SK-N-SH (cell line): ENCODE data around the gene TNFAIP2. TPM values are rescaled to one million over a fixed set of nuclear protein-coding genes. Genes with fewer than 3 reads are reported as not detected.
A peak's percentile ranks its signal among the peaks of the same experiment; 100 is the strongest.

ENCODE experiments used
- CTCF ChIA-PET: fragments of 300-600, 350-600 bp; formaldehyde crosslinking; extraction: SDS; loops from one replicate; lab custom pipeline; 2021; lab: Yijun Ruan, JAX
- POLR2A ChIA-PET: fragments of 350-600 bp; sonication (Branson Sonifier 250); formaldehyde crosslinking; extraction: SDS; loops from one replicate; lab custom pipeline; 2020; ENCODE audit warnings: antibody characterized with exemption, inconsistent platforms; lab: Yijun Ruan, JAX
- DNase-seq: peaks from one replicate; pipeline ENCODE4 v3.0.0; 2012
- H2AFZ ChIP-seq: fragments of 200-600 bp; sonication (generic); 2 replicates; pipeline ENCODE4 v1.8.1; 2016; ENCODE audit warnings: antibody characterized with exemption, mild to moderate bottlenecking, low read depth
- H3F3A ChIP-seq: fragments of 200-600 bp; sonication (generic); replicated peaks from 2 replicates; pipeline ENCODE3; 2016; ENCODE audit warnings: antibody characterized with exemption, mild to moderate bottlenecking; ENCODE audit not compliant: insufficient read depth
- H3K27ac ChIP-seq, 2 experiments: fragments of 200-500 bp in 1 of 2; fragments of 200-600 bp in 1 of 2; sonication (Bioruptor generic) in 1 of 2; sonication (generic), shearing (Covaris generic) in 1 of 2; 2 replicates each; pipeline versions ENCODE4 v1.5.1 to v1.6.1; 2014 to 2016; ENCODE audit warnings: low read depth in 2 of 2, inconsistent platforms in 1 of 2, low read length in 1 of 2, mild to moderate bottlenecking in 1 of 2, mixed read lengths in 1 of 2
- H3K27me3 ChIP-seq: fragments of 200-600 bp; sonication (generic), shearing (Covaris generic); 2 replicates; pipeline ENCODE4 v1.6.1; 2016; ENCODE audit warnings: mixed run types; ENCODE audit not compliant: insufficient read depth
- H3K36me3 ChIP-seq, 2 experiments: fragments of 200-500 bp in 1 of 2; fragments of 200-600 bp in 1 of 2; sonication (Bioruptor generic) in 1 of 2; sonication (generic) in 1 of 2; replicated peaks in 1 of 2; 2 replicates each; pipeline versions ENCODE3 to v1.5.1; 2014 to 2016; ENCODE audit warnings: low read length in 1 of 2, mild to moderate bottlenecking in 1 of 2; ENCODE audit not compliant: insufficient read depth in 2 of 2, control insufficient read depth in 1 of 2
- H3K4me1 ChIP-seq, 2 experiments: fragments of 200-500 bp in 1 of 2; fragments of 200-600 bp in 1 of 2; sonication (Bioruptor generic) in 1 of 2; sonication (generic), shearing (Covaris generic) in 1 of 2; 2 replicates each; pipeline versions ENCODE4 v1.5.1 to v1.6.1; 2014 to 2016; ENCODE audit warnings: low read depth in 1 of 2, low read length in 1 of 2, mixed run types in 1 of 2; ENCODE audit not compliant: insufficient read depth in 2 of 2, control insufficient read depth in 1 of 2
- H3K4me2 ChIP-seq: fragments of 200-600 bp; sonication (generic), shearing (Covaris generic); 2 replicates; pipeline ENCODE4 v1.6.1; 2017; ENCODE audit warnings: mixed run types
- H3K4me3 ChIP-seq, 2 experiments: fragments of 200-500 bp in 1 of 2; fragments of 200-600 bp in 1 of 2; sonication (Bioruptor generic) in 1 of 2; sonication (generic), shearing (Covaris generic) in 1 of 2; 2 replicates each; pipeline versions ENCODE4 v1.5.1 to v1.8.1; 2014 to 2016; ENCODE audit warnings: low read depth in 2 of 2, inconsistent platforms in 1 of 2, low read length in 1 of 2, mild to moderate bottlenecking in 1 of 2, mixed read lengths in 1 of 2, moderate library complexity in 1 of 2
- H3K79me2 ChIP-seq: fragments of 200-600 bp; sonication (generic); 2 replicates; pipeline ENCODE4 v1.8.1; 2017; ENCODE audit warnings: mild to moderate bottlenecking; ENCODE audit not compliant: insufficient read depth
- H3K9ac ChIP-seq: fragments of 200-600 bp; sonication (generic); 2 replicates; pipeline ENCODE4 v1.6.1; 2017; ENCODE audit warnings: mixed run types
- H3K9me2 ChIP-seq: fragments of 200-600 bp; sonication (generic); 2 replicates; pipeline ENCODE4 v1.6.1; 2017; ENCODE audit warnings: mixed run types
- H3K9me3 ChIP-seq: fragments of 200-600 bp; sonication (generic); 2 replicates; pipeline ENCODE4 v1.6.1; 2017; ENCODE audit warnings: mixed run types, mild to moderate bottlenecking, moderate library complexity
- H4K20me1 ChIP-seq: fragments of 200-600 bp; sonication (generic); 2 replicates; pipeline ENCODE4 v1.6.1; 2017; ENCODE audit warnings: mild to moderate bottlenecking, mixed run types; ENCODE audit not compliant: insufficient read depth
- CTCF ChIP-seq: fragments of 200-600 bp; sonication (generic); IDR thresholded peaks from 2 replicates; pipeline ENCODE4 v1.6.1; 2017; ENCODE audit warnings: antibody characterized with exemption, mild to moderate bottlenecking, moderate library complexity
- FOXJ3 ChIP-seq: sonication (generic); formaldehyde crosslinking; IDR thresholded peaks from 2 replicates; pipeline ENCODE4 v1.5.1; 2020; ENCODE audit warnings: mild to moderate bottlenecking, missing genetic modification reagents
- JUND ChIP-seq: IDR thresholded peaks from 2 replicates; pipeline ENCODE4 v1.4.0; 2012
- MEF2A ChIP-seq: IDR thresholded peaks from 2 replicates; pipeline ENCODE4 v1.4.0; 2012; ENCODE audit warnings: low read depth, borderline replicate concordance
- POLR2AphosphoS5 ChIP-seq: IDR thresholded peaks from 2 replicates; pipeline ENCODE4 v1.6.1; 2012; ENCODE audit warnings: low read depth, low read length
- RAD21 ChIP-seq: IDR thresholded peaks from 2 replicates; pipeline ENCODE4 v1.6.1; 2012; ENCODE audit warnings: mild to moderate bottlenecking, low read length
- RCOR1 ChIP-seq: fragments of 150-350 bp; IDR thresholded peaks from 2 replicates; pipeline ENCODE4 v1.6.1; 2017; ENCODE audit warnings: antibody characterized with exemption, low read length
- RXRA ChIP-seq: IDR thresholded peaks from 2 replicates; pipeline ENCODE4 v1.4.0; 2012; ENCODE audit warnings: low read depth, mild to moderate bottlenecking, borderline replicate concordance
- SIN3A ChIP-seq: IDR thresholded peaks from 2 replicates; pipeline ENCODE4 v1.6.1; 2012; ENCODE audit warnings: low read depth, mild to moderate bottlenecking, low read length, moderate library complexity, borderline replicate concordance
- SMC3 ChIP-seq: IDR thresholded peaks from 2 replicates; pipeline ENCODE4 v1.6.1; 2012; ENCODE audit warnings: low read depth, low read length, improper control_type of control experiment
- TCF12 ChIP-seq: IDR thresholded peaks from 2 replicates; pipeline ENCODE4 v1.4.0; 2012
- TEAD4 ChIP-seq: IDR thresholded peaks from 2 replicates; pipeline ENCODE4 v1.4.0; 2012; ENCODE audit warnings: mild to moderate bottlenecking, borderline replicate concordance; ENCODE audit not compliant: insufficient read depth
- USF1 ChIP-seq: IDR thresholded peaks from 2 replicates; pipeline ENCODE4 v1.4.0; 2012; ENCODE audit warnings: low read depth, borderline replicate concordance
- USF2 ChIP-seq: fragments of 150-350 bp; IDR thresholded peaks from 2 replicates; pipeline ENCODE4 v1.6.1; 2017; ENCODE audit warnings: antibody characterized with exemption, low read length, low read depth, borderline replicate concordance
- YY1 ChIP-seq: IDR thresholded peaks from 2 replicates; pipeline ENCODE4 v1.4.0; 2012; ENCODE audit warnings: low read depth, mild to moderate bottlenecking
- WGBS: methylation state at CpG from one replicate; pipeline ENCODE4 v1.1.6; 2017; ENCODE audit warnings: low lambda C conversion rate; 5-methylcytosine and 5-hydroxymethylcytosine counted together
- polyA plus RNA-seq, 3 experiments: library from polyadenylated mRNA; depleted of rRNA; stranded (reverse); fragments of >200 nt; gene quantifications; 2 replicates each; pipeline ENCODE4 v1.2.3, GENCODE V29; 2012
- TF ChIP-seq, protein P1 (sequence below): fragments of 150-350 bp; IDR thresholded peaks from 2 replicates; pipeline ENCODE4 v1.6.1; 2016; ENCODE audit warnings: mild to moderate bottlenecking, low read depth, low read length
- TF ChIP-seq, protein P2 (sequence below): IDR thresholded peaks from 2 replicates; pipeline ENCODE4; 2012
- TF ChIP-seq, protein P3 (sequence below): IDR thresholded peaks from 2 replicates; pipeline ENCODE4 v1.4.0; 2012; ENCODE audit warnings: low read depth

TNFAIP2 gene
- polyA plus RNA-seq, 1 of the 3 experiments (the other 2 are of a cell fraction) = 16.0 TPM

DNA sequence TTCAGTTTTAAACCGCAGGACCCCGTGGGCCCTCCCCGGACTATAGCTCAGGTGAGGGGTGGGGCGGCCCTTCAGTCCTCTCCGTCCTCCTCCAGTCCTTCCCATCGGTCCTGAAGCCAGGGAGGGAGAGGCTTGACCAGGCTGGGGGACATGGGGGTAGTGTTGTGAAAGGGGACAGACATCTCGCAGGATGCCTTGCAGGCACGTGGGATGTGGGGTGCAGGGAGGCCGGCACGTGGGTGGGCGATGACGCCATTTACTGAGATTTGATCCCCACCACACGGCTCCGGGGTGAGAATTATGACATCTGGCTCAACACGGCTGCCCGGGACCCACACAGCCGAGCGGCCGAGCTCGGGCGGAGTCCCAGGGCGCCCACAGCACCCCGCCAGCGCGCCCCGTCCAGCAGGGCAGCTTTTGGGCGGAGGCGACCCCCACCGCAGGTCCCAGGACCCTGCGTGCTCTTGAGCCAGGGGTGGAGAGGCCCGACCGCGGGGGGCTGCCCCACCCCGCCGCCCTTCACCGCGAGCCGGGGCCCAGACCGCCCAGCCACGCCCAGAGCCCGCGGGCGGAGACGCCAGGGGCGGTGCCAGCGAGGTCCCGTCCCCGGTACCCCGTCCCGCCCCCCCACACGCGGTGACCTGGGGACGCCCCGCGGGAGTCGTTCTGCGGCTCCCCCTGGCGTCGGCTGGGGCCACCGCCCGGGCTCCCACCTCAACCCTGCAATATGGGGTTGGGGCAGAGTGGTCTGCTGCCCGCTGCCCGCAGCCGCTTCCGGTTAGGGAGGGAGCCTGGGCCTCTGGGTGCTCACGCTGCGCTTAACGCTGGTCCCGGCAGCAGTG, 32.0 kb upstream of the TNFAIP2 start:
- H3K4me3 ChIP-seq = peak overlapping the region in 1 of 2 experiments; percentile 33; a peak in 2 of 4 replicates
- POLR2A ChIA-PET = no interaction called here

More for the DNA sequence above, 32.0 kb upstream of the TNFAIP2 start:
- DNase-seq = peak; percentile 94
- no peak overlapping the region for H2AFZ ChIP-seq
- peaks cover 4% of the 10 kb centered on the region for H3F3A ChIP-seq
- H3K9ac ChIP-seq = no peak overlapping the region
- H3K36me3 ChIP-seq = no peaks in the 10 kb centered on the region
- peak overlapping the region; percentile 50; the same call in 1 of the 2 replicates for H3K4me2 ChIP-seq
- H3K79me2 ChIP-seq = no peaks in the 10 kb centered on the region
- peaks cover 0 to 4% of the 10 kb centered on the region in 2 experiments; a peak in 1 of 4 replicates for H3K4me1 ChIP-seq
- WGBS = 61% methylated on average over 12 of the region's 69 CpGs
- CTCF ChIA-PET = interaction anchor here (0.6 to 6.3 kb wide), 10 partner anchors 9 to 300 kb away, joined by 3 to 69 read pairs (median 4); no protein-coding TSS in a partner anchor
- no peak for TF ChIP-seq JUND
- no peak for TF ChIP-seq SIN3A
- peak; percentile 20; the same call in 1 of the 2 replicates for TF ChIP-seq RAD21
- no peak for TF ChIP-seq FOXJ3 (CRISPR knock-in tag)
- no peak for TF ChIP-seq USF2
- TF ChIP-seq, protein P1, sequence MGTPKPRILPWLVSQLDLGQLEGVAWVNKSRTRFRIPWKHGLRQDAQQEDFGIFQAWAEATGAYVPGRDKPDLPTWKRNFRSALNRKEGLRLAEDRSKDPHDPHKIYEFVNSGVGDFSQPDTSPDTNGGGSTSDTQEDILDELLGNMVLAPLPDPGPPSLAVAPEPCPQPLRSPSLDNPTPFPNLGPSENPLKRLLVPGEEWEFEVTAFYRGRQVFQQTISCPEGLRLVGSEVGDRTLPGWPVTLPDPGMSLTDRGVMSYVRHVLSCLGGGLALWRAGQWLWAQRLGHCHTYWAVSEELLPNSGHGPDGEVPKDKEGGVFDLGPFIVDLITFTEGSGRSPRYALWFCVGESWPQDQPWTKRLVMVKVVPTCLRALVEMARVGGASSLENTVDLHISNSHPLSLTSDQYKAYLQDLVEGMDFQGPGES = no peak
- peak; percentile 15 for TF ChIP-seq SMC3
- TF ChIP-seq, protein P2, sequence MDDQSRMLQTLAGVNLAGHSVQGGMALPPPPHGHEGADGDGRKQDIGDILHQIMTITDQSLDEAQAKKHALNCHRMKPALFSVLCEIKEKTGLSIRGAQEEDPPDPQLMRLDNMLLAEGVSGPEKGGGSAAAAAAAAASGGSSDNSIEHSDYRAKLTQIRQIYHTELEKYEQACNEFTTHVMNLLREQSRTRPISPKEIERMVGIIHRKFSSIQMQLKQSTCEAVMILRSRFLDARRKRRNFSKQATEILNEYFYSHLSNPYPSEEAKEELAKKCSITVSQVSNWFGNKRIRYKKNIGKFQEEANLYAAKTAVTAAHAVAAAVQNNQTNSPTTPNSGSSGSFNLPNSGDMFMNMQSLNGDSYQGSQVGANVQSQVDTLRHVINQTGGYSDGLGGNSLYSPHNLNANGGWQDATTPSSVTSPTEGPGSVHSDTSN = no peak
- no peak for TF ChIP-seq MEF2A
- TF ChIP-seq YY1 = no peak
- peak; percentile 34; the same call in 1 of the 2 replicates for TF ChIP-seq CTCF
- TF ChIP-seq RCOR1 = no peak
- TF ChIP-seq TCF12 = no peak
- no peak for TF ChIP-seq RXRA
- TF ChIP-seq, protein P3, sequence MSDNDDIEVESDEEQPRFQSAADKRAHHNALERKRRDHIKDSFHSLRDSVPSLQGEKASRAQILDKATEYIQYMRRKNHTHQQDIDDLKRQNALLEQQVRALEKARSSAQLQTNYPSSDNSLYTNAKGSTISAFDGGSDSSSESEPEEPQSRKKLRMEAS = no peak
- TF ChIP-seq POLR2AphosphoS5 = no peak
- TF ChIP-seq USF1 = no peak
- TF ChIP-seq TEAD4 = no peak
- no peak overlapping the region for H3K27ac ChIP-seq
- H3K27me3 ChIP-seq = no peaks in the 10 kb centered on the region
- H3K9me2 ChIP-seq = no peaks in the 10 kb centered on the region
- no peaks in the 10 kb centered on the region for H4K20me1 ChIP-seq
- H3K9me3 ChIP-seq = no peaks in the 10 kb centered on the region
